ENCODE measurements around the gene SLC25A21. TPM values are rescaled to one million over a fixed set of nuclear protein-coding genes. Genes with fewer than 3 reads are reported as not detected.
"Not testable (repeated sequence)": the region's sequence is repeated elsewhere in the genome, so short reads cannot be mapped to it uniquely, and the experiment has no call there.

The SLC25A21 gene
- total RNA-seq, 2 experiments from 2014 or later: not detected

- TF ChIP-seq CTCF (IDR thresholded peaks at IDR 0.05): no peak
- ChIA-PET CTCF (no interaction called here), POLR2A (no interaction called here)
- Mint-ChIP-seq H3K9me3 (no peaks in the 10 kb centered on the region), H3K27me3 (peaks cover 3% of the 10 kb centered on the region), H3K4me3 (no peak overlapping the region), H3K27ac (no peak overlapping the region), H3K36me3 (ENCODE audit: low read depth) (no peaks in the 10 kb centered on the region), H3K4me1 (ENCODE audit: low read depth) (no peaks in the 10 kb centered on the region)
- intact Hi-C loops (cut with micrococcal nuclease): no loop called here
- ATAC-seq (no peak), DNase-seq (no peak)
These were observed 354.2 kb downstream of the SLC25A21 start for GRCh38 chr14:36818246-36818645.

GRCh38 chr14:36817071-36817930, 355.1 kb downstream of the SLC25A21 start:
- intact Hi-C loops (cut with micrococcal nuclease): no loop called here
- Mint-ChIP-seq H3K27ac (no peak overlapping the region), H3K27me3 (peaks cover 3% of the 10 kb centered on the region), H3K4me3 (no peak overlapping the region), H3K9me3 (no peaks in the 10 kb centered on the region), H3K4me1 (ENCODE audit: low read depth) (no peaks in the 10 kb centered on the region), H3K36me3 (ENCODE audit: low read depth) (no peaks in the 10 kb centered on the region)
- POLR2A ChIA-PET: no interaction called here
- ATAC-seq: no peak
- DNase-seq: no peak
- no peak for TF ChIP-seq CTCF (IDR thresholded peaks at IDR 0.05)
- CTCF ChIA-PET: interaction anchor here (1.9 kb wide), 1 partner anchor 29 kb away, joined by 5 read pairs; no protein-coding TSS in a partner anchor

- H3K9me3 Mint-ChIP-seq: no peaks in the 10 kb centered on the region
- H3K27ac Mint-ChIP-seq: no peak overlapping the region
- ATAC-seq (no peak), DNase-seq (no peak)
- no peak overlapping the region for H3K4me3 Mint-ChIP-seq
- peaks cover 3% of the 10 kb centered on the region for H3K27me3 Mint-ChIP-seq
- no peaks in the 10 kb centered on the region for H3K4me1 Mint-ChIP-seq (ENCODE audit: low read depth)
- ChIA-PET CTCF (interaction anchor here (1.9 kb wide), 1 partner anchor 28 kb away, joined by 5 read pairs; no protein-coding TSS in a partner anchor), POLR2A (no interaction called here)
- no peaks in the 10 kb centered on the region for H3K36me3 Mint-ChIP-seq (ENCODE audit: low read depth)
- TF ChIP-seq CTCF (IDR thresholded peaks at IDR 0.05): no peak
- intact Hi-C loops (cut with micrococcal nuclease): no loop called here
These were observed 355.9 kb downstream of the SLC25A21 start for GRCh38 chr14:36816481-36816880.

GRCh38 chr14:36814783-36815182, 357.6 kb downstream of the SLC25A21 start:
- H3K4me3 Mint-ChIP-seq; H3K27ac Mint-ChIP-seq; H3K4me1 Mint-ChIP-seq (ENCODE audit: low read depth); intact Hi-C loops (cut with micrococcal nuclease); H3K36me3 Mint-ChIP-seq (ENCODE audit: low read depth); CTCF ChIA-PET; H3K27me3 Mint-ChIP-seq; DNase-seq; H3K9me3 Mint-ChIP-seq; POLR2A ChIA-PET; ATAC-seq: not testable (repeated sequence)

- no peaks in the 10 kb centered on the region for H3K4me1 Mint-ChIP-seq (ENCODE audit: low read depth)
- intact Hi-C loops (cut with micrococcal nuclease): no loop called here
These were observed 362.2 kb downstream of the SLC25A21 start for GRCh38 chr14:36810209-36810608.

More at GRCh38 chr14:36810209-36810608, 362.2 kb downstream of the SLC25A21 start:
- no peaks in the 10 kb centered on the region for H3K9me3 Mint-ChIP-seq
- no peaks in the 10 kb centered on the region for H3K36me3 Mint-ChIP-seq (ENCODE audit: low read depth)
- POLR2A ChIA-PET: no interaction called here
- DNase-seq (no peak), ATAC-seq (no peak)
- no peaks in the 10 kb centered on the region for H3K27me3 Mint-ChIP-seq
- TF ChIP-seq CTCF (IDR thresholded peaks at IDR 0.05): no peak
- CTCF ChIA-PET: interaction anchor here (0.9 kb wide), 1 partner anchor 132 kb away, joined by 3 read pairs; no protein-coding TSS in a partner anchor
- no peak overlapping the region for H3K27ac Mint-ChIP-seq
- H3K4me3 Mint-ChIP-seq: no peak overlapping the region

Data from activated CD8-positive, alpha-beta T cell treated with anti-CD3 and anti-CD28 coated beads for 36 hours (primary cell).